AG09309 (cell line): Measurements from ENCODE around the gene STK32B.
"Not testable (repeated sequence)": the region's sequence is repeated elsewhere in the genome, so short reads cannot be mapped to it uniquely, and the experiment has no call there.

Experiments
- DNase-seq: peaks from one replicate; pipeline ENCODE4 v3.0.0-alpha.2; 2010; ENCODE audit warnings: low read depth
- H3K4me3 ChIP-seq: 2 replicates; pipeline ENCODE4 v1.5.1; 2011; ENCODE audit warnings: mild to moderate bottlenecking, low read depth, low read length, moderate library complexity; ENCODE audit not compliant: control insufficient read depth
- TF ChIP-seq, protein P1 (sequence below): IDR thresholded peaks from 2 replicates; pipeline ENCODE4 v1.5.1; 2011; ENCODE audit warnings: mild to moderate bottlenecking, low read depth, low read length, inconsistent platforms; ENCODE audit not compliant: insufficient read depth, control insufficient read depth; ENCODE audit errors: missing control alignments

STK32B gene

DNA sequence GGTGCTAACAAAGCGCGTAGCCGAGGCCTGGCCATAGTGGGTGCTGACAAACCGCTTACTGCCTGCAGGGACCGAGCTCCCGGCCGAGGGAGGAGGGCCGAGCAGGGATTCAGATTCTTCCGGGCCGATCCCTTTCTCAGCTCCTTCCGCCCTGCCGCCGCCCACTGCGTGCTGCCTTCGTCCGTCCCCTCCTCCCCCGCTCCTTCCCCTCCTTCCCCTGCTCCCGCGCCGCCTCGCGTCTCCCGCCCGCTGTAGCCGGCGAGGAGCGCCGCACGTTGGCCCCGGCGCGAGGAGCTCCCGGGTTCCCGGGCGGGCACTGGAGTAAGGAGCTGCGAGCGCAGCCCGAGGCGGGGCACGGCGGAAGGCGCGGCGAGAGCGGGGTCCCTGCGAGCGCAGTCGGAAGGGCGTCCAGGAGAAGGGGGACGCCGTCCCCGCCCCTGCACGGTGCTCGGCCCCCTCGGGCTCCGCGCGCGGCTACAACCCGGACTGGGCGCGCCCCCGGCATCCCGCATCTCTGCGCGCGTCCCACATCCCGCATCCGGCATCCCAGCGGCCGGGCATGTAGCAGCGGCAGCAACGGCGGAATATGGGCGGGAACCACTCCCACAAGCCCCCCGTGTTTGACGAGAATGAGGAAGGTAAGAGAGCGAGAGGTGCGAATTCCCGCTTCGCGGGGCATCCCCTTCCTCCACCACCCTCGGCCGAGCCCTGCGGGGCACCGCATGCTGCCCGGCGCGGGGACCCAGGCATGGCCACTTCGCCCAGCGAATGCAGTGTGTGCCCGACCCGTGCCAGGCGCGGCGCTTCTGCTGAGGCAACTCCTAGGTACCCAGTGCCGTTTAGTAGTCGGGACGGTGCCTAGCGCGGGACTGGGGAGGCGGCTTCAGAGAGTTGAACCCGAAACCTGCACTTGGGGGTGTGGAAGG lies at the start of gene STK32B:
STK32B (plus strand) TSS at position 203 of the 926 bp plus-strand sequence.
- H3K4me3 ChIP-seq, result peak within 1 kb of the TSS; percentile 56
- DNase-seq, result peak; percentile 40
- TF ChIP-seq, protein P1, sequence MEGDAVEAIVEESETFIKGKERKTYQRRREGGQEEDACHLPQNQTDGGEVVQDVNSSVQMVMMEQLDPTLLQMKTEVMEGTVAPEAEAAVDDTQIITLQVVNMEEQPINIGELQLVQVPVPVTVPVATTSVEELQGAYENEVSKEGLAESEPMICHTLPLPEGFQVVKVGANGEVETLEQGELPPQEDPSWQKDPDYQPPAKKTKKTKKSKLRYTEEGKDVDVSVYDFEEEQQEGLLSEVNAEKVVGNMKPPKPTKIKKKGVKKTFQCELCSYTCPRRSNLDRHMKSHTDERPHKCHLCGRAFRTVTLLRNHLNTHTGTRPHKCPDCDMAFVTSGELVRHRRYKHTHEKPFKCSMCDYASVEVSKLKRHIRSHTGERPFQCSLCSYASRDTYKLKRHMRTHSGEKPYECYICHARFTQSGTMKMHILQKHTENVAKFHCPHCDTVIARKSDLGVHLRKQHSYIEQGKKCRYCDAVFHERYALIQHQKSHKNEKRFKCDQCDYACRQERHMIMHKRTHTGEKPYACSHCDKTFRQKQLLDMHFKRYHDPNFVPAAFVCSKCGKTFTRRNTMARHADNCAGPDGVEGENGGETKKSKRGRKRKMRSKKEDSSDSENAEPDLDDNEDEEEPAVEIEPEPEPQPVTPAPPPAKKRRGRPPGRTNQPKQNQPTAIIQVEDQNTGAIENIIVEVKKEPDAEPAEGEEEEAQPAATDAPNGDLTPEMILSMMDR, result peak; percentile 6

DNA sequence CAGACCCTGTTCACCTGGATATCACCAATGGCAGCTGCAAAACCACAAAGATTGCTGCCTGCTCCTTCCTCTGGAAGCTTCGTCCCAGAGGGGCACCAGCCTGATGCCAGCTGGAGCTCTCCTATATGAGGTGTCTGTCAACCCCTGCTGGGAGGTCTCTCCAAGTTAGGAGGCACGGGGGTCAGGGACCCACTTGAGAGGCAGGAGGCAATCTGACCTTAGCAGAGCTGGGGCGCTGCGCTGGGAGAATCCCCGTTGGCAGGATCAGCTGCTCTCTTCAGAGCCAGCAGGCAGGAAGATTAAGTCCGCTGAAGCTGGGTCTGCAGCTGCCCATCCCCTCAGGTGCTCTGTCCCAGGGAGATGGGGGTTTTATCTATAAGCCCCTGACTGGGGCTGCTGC lies 49.6 kb upstream of the STK32B start:
- not testable (repeated sequence) for DNase-seq, H3K4me3 ChIP-seq

DNA sequence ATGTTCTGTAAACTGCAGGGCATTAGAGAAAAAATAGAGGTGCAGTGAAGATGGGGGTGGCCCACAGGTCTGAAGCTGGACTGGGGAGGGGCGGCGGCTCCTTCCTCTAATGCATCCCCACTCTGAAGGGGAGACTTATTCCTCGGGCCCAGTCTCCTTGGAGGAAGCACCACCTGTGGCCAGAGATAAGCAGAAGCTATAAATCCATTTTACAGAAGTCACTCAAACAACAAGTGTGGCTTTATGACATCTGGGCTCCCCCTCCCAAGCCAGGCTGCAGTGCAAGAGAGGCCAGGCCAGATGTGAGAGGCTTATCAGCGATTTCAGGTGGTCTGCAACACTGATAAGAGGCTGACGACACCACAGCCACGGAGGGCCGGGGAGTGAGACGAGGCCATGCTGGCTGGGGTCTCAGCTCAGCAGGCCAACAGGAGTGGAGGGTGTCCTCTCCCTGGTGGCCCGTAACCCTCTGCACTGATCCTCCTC lies 47.9 kb upstream of the STK32B start:
- TF ChIP-seq, protein P1, result no peak
- DNase-seq, result no peak
- H3K4me3 ChIP-seq, result no peak overlapping the region

DNA sequence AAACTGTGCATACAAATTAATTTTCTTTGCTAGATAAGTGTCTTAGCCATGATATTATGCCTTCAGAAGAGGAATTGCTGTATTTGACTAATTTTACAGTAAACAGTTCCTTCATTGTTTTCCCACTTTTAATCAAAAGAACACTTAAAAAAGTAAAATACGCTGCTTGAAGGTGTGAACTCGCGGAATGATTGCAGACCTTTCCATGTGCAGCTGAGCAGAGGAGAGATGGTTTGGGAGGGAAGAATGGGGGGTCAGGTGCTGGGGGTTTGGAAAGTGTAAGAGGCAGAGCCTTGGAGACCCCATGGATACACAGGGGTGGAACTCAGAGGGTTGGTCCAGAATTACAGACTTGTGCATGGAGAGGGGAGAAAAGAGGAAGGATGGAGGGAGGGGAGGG lies 47.4 kb upstream of the STK32B start:
- no peak overlapping the region for H3K4me3 ChIP-seq
- DNase-seq, result no peak
- TF ChIP-seq, protein P1, result no peak

DNA sequence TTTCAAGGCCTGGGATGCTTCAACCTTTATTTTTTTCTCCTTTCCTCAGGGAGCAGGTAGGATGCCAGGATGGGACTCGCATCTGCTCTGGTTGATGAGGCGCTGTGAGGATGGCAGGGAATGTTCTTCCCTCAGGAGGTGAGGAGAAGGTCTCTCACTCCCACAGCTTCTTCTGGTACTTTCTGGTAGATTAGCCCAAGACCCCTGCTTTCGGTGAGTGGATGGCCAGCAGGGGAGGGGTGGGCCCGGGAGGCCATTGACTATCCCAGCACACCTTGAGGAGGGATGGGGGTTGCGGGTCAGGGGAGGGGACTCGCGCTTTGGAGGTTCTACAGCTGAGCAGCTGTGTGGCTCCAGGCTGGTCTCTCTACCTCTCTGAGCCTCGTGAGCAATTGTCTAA lies 46.8 kb upstream of the STK32B start:
- no peak for DNase-seq
- no peak overlapping the region for H3K4me3 ChIP-seq
- TF ChIP-seq, protein P1, result no peak

DNA sequence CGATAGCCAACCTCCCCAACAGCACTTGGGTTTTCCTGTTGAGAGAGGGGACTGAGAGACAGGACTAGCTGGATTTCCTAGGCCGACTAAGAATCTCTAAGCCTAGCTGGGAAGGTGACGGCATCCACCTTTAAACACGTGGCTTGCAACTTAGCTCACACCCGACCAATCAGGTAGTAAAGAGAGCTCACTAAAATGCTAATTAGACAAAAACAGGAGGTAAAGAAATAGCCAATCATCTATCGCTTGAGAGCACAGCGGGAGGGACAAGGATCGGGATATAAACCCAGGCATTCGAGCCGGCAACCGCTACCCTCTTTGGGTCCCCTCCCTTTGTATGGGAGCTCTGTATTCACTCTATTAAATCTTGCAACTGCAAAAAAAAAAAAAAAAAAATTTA lies 44.3 kb upstream of the STK32B start:
- DNase-seq, H3K4me3 ChIP-seq: not testable (repeated sequence)

DNA sequence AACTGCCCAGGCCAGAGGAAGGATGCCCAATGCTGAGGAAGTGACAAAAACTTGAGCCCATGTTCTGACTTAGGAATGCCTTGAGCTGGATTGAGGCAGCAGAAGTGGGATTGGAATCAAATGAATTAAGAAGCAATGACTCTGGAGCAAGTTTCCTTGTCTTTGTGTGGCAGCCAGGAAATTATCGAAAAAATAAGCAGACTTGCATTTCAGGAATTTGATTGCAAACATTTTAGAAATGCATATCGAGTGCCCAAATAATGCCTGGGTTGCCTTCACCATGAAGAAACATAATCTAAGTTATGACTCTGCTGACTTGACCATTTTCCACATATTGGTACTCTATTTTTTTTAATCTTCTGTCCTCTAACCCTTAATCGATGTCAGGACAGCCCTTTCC lies 41.5 kb upstream of the STK32B start:
- TF ChIP-seq, protein P1, result no peak
- no peak for DNase-seq

DNA sequence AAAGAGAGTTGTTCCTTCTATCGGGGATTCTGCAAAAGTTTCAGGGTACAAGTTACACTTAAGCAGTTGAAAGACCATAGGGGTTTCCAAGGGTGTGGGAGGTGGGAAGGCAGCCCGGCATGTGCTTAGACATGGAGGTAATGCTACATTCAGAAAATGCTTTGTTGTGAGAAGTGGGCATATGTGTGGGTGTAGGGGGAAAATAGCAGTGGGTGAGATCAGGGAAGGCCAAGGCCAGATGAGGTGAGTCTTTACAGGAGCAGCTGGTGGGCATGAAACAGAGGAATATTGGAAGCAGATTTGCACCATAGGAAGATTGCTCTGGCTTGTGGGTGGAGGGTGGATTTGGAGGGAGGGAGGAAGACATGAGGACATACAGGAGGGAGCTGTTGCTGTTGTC lies 40.3 kb upstream of the STK32B start:
- no peak for DNase-seq
- H3K4me3 ChIP-seq, result no peak overlapping the region
- TF ChIP-seq, protein P1, result no peak

More for the DNA sequence above, 41.5 kb upstream of the STK32B start:
- no peak overlapping the region for H3K4me3 ChIP-seq
